Upper lobe of left lung (tissue), 4 donors: ENCODE data around the gene KIAA1217.

ENCODE experiments used
- CTCF ChIP-seq, 6 experiments: fragments of 450-650 bp in 4 of 6; fragments of 200-600 bp in 2 of 6; sonication (generic) in 2 of 6; IDR thresholded peaks; one replicate each; pipeline ENCODE4 v1.5.1; 2016 to 2019; ENCODE audit warnings: antibody characterized with exemption in 6 of 6
- EP300 ChIP-seq, 4 donors: sonication (generic); formaldehyde crosslinking; IDR thresholded peaks; one replicate each; pipeline ENCODE4 v1.5.1; 2017; ENCODE audit warnings: antibody characterized with exemption in 4 of 4, control low read depth in 2 of 4
- POLR2A ChIP-seq, 4 donors: fragments of 450-650 bp; IDR thresholded peaks; one replicate each; pipeline ENCODE4 v1.5.1; 2016 to 2017; ENCODE audit warnings: antibody characterized with exemption in 4 of 4, mild to moderate bottlenecking in 2 of 4

- TF ChIP-seq CTCF (IDR thresholded peaks at IDR 0.05) (no peak), POLR2A (IDR thresholded peaks at IDR 0.05) (no peak), EP300 (IDR thresholded peaks at IDR 0.05) (no peak)
Observed at GRCh38 chr10:24407928-24408327, 199.0 kb downstream of the KIAA1217 start.
